IPS-20b (cell line): Measurements from ENCODE around the gene APC.
"Not testable (repeated sequence)": the region's sequence is repeated elsewhere in the genome, so short reads cannot be mapped to it uniquely, and the experiment has no call there.

Experiments used
- H3K27ac ChIP-seq: one replicate; pipeline ENCODE4 v1.5.1; 2013; ENCODE audit warnings: low read length
- H3K27me3 ChIP-seq: 2 replicates; pipeline ENCODE4 v1.6.1; 2013; ENCODE audit warnings: mild to moderate bottlenecking, low read length, inconsistent platforms; ENCODE audit not compliant: insufficient read depth
- H3K36me3 ChIP-seq: 2 replicates; pipeline ENCODE4 v1.6.1; 2013; ENCODE audit warnings: low read depth, mild to moderate bottlenecking, inconsistent platforms, low read length, moderate library complexity; ENCODE audit not compliant: insufficient read depth
- H3K4me1 ChIP-seq: 2 replicates; pipeline ENCODE4 v1.6.1; 2013; ENCODE audit warnings: mild to moderate bottlenecking, control low read depth, inconsistent platforms, low read length, moderate library complexity; ENCODE audit not compliant: insufficient read depth
- H3K4me3 ChIP-seq: 2 replicates; pipeline ENCODE4 v1.5.1; 2013; ENCODE audit warnings: mild to moderate bottlenecking, low read length, inconsistent platforms
- H3K9ac ChIP-seq: 2 replicates; pipeline ENCODE4 v1.6.1; 2013; ENCODE audit warnings: low read depth, mild to moderate bottlenecking, inconsistent platforms, low read length, moderate library complexity
- H3K9me3 ChIP-seq: 2 replicates; pipeline ENCODE4 v1.6.1; 2013; ENCODE audit warnings: mild to moderate bottlenecking, low read depth, low read length, inconsistent platforms; ENCODE audit not compliant: insufficient read depth

APC gene

DNA sequence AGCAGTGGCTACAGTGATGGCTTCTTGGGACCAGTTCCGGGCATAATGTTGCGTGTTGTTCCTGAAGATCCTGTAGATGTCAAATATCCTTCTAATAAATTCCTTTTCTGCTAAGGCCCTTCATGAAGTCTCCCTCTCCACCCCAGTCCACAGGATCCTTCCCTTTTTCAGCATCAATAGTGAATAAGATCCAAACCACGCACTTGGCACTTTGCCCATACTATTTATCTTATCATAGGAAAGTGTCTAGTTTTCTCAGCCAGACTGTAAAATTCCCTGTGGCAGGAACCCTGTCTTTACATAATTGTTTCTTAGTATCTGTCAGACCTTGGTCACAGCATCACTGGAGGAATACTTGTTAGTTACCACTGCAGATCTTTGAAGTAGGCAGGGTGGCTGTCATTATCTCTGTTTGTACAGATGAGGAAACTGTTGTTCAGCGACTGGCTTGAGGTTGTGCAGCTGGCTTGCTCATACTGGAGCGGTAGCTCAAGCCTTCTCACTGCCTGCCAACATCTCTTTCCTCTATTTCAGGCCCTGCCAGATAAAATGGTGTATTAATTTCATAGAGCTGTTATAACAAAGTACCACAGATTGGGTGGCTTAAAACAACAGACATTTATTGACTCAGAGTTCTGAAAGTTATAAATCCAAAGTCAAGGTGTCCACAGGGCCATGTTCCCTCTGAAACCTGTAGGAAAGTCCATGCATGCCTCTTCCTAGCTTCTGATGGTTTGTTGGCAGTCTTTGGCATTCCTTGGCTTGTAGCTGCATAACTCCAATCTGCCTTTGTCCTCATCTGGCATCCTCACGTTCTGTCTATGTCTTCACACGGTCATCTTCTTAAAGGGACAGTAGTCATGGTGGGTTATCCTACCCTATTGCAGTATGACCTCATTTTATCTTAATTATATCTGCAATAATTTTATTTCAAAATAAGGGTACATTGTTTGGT is 33.5 kb upstream of the APC start:
- Histone ChIP-seq H3K36me3 (no peaks in the 10 kb centered on the region), H3K4me3 (no peak overlapping the region), H3K9me3 (no peaks in the 10 kb centered on the region), H3K9ac (no peak overlapping the region), H3K27ac (no peak overlapping the region), H3K27me3 (no peaks in the 10 kb centered on the region), H3K4me1 (peaks cover 10% of the 10 kb centered on the region; the same call in 1 of the 2 replicates)

DNA sequence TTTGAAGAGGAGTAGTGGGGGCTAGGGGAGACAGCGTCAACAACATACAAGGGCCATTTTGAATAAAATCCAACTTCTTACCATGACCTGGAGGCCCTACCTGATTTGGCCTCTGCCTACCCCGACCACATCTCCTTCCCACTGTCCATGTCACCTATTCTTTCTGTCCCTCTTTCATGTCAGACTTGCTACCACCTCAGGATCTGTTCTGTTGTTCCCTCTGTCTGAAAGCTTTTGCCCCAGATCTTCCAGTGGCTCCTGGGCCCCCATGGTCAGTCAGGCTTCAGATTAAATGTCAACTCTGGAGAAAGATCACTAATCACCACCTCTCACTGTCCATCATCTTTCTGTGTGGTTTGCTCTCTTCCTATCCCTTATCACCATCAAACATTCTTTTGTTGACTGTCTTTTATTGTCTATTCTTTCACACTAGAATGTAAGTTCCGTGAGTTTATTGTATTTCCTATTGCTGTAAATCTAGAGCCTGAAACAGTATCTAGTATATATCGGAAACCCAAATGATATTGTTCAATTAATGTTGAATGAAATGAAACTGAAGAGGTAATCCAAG is 31.2 kb upstream of the APC start:
- Histone ChIP-seq H3K4me3 (no peak overlapping the region), H3K9ac (no peak overlapping the region; the same call in 1 of the 2 replicates), H3K9me3 (no peaks in the 10 kb centered on the region), H3K27me3 (no peaks in the 10 kb centered on the region), H3K27ac (no peak overlapping the region), H3K36me3 (no peaks in the 10 kb centered on the region), H3K4me1 (peaks cover 11% of the 10 kb centered on the region; the same call in 1 of the 2 replicates)

DNA sequence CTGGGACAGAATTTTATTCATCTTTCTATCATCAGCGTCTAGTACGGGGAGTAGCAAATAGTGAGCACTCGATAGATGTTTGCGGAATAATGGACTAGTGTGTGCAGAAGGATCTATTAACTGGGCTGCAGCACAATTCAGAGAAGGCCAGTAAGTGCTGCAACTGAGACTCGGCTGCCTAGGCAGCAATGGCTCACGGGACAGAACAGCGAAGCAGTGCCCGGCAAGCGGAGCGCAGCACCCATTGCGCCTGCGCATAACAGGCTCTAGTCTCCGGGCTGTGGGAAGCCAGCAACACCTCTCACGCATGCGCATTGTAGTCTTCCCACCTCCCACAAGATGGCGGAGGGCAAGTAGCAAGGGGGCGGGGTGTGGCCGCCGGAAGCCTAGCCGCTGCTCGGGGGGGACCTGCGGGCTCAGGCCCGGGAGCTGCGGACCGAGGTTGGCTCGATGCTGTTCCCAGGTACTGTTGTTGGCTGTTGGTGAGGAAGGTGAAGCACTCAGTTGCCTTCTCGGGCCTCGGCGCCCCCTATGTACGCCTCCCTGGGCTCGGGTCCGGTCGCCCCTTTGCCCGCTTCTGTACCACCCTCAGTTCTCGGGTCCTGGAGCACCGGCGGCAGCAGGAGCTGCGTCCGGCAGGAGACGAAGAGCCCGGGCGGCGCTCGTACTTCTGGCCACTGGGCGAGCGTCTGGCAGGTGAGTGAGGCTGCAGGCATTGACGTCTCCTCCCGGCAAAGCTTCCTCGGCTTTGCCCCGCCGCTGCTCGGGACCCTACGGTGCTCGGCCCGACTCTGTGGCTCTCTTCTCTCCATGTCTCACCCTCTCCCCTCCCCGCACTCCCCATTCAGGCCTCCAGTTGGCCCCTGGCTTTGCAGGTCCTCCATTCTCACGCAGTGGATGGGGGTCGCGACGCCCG is 30.2 kb upstream of the APC start:
- Histone ChIP-seq H3K27ac (peak overlapping the region; percentile 88), H3K36me3 (no peaks in the 10 kb centered on the region), H3K4me3 (peak overlapping the region; percentile 98), H3K4me1 (peaks cover 11% of the 10 kb centered on the region; the same call in 1 of the 2 replicates), H3K9ac (peak overlapping the region; percentile 92), H3K27me3 (no peaks in the 10 kb centered on the region), H3K9me3 (no peaks in the 10 kb centered on the region)

DNA sequence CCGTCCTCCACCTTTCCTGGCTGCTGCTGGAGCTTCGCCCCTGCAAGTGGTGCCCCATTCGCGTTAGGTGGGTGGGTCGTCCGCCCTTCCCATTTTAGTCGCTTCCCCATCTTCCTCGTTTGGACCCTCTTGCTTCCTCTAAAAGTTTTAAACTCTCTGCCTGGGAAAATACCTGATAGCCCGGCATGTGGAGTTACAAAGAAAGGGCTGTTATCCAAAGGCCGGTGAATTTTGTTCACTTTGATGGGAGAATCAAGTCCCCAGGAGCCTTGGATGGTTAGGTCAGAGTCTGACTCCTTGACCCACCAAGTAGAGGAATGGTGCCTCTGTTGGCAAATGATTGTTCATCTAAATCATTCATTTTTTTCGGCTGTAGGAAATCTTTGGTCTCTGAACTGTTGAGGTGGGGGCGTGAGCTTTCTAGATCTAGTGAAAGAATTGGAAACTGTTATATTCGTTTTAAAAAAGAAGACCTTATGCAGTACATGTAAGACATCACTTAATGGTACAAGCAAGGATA is 29.5 kb upstream of the APC start:
- H3K4me3 ChIP-seq = peak overlapping the region; percentile 98
- H3K27me3 ChIP-seq = no peaks in the 10 kb centered on the region
- no peaks in the 10 kb centered on the region for H3K9me3 ChIP-seq
- peaks cover 11% of the 10 kb centered on the region; the same call in 1 of the 2 replicates for H3K4me1 ChIP-seq
- H3K36me3 ChIP-seq = no peaks in the 10 kb centered on the region
- peak overlapping the region; percentile 92 for H3K9ac ChIP-seq
- peak overlapping the region; percentile 88 for H3K27ac ChIP-seq

DNA sequence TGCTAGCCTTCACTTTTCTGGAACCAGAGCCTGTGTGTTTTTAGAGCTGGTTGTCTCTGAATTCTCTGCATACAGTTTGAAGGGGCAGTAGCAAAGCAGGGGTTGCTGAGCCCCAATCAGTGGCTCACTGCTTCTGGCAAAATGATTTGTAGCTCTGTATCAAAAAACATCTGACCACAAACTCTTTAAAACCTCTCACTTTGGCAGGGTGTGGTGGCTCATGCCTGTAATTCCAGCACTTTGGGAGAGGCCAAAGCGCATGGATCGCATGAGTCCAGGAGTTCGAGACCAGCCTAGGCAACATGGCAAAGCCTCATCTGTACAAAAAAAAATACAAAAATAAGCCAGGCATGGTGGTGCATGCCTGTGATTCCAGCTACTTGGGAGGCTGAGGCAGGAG is 28.3 kb upstream of the APC start:
- Histone ChIP-seq H3K4me3 (peak overlapping the region; percentile 98; the same call in 1 of the 2 replicates), H3K9me3 (no peaks in the 10 kb centered on the region)

DNA sequence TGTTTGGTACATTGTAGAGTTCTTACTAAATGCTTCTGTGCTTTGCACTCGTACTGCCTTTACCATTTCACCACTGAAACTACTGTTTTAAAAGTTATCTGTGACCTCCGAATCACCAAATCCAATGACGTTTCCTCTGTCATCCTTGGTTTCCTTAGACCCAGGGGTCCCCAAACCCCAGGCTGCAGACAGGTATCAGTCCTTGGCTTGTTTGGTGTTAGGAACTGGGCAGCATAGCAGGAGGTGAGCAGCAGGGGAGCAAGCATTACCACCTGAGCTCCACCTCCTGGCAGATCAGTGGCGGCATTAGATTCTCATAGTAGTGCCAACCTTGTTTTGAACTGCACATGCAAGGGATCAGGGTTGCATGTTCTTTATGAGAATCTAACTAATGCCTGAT is 26.8 kb upstream of the APC start:
- Histone ChIP-seq H3K27me3 (no peaks in the 10 kb centered on the region), H3K27ac (no peak overlapping the region), H3K4me1 (peaks cover 11% of the 10 kb centered on the region; the same call in 1 of the 2 replicates), H3K4me3 (no peak overlapping the region), H3K9me3 (no peaks in the 10 kb centered on the region), H3K9ac (no peak overlapping the region), H3K36me3 (no peaks in the 10 kb centered on the region)

More for the DNA sequence above, 28.3 kb upstream of the APC start:
- Histone ChIP-seq H3K27ac (no peak overlapping the region), H3K9ac (peak overlapping the region; percentile 92; the same call in 1 of the 2 replicates), H3K27me3 (no peaks in the 10 kb centered on the region), H3K36me3 (no peaks in the 10 kb centered on the region), H3K4me1 (peaks cover 11% of the 10 kb centered on the region; the same call in 1 of the 2 replicates)

DNA sequence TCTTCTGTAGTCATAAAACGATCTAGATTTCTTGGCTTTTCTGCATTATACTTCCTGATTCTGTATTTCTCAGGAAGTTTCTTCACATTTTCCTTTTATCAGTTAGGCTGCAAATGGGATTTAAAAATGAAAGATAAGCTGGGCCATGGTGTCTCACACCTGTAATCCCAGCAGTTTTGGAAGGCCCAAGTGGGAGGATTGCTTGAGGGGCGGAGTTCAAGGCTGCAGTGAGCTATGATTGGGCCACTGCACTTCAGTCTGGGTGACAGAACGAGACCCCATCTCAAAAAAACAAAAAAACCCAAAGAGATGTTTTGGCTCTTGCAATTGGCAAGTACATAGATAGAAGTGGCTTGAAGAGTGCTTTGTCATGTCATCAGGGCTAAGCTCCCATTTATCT is 26.2 kb upstream of the APC start:
- Histone ChIP-seq H3K9ac (no peak overlapping the region), H3K4me1 (peaks cover 11% of the 10 kb centered on the region; the same call in 1 of the 2 replicates), H3K27ac (no peak overlapping the region), H3K27me3 (no peaks in the 10 kb centered on the region), H3K36me3 (no peaks in the 10 kb centered on the region), H3K4me3 (no peak overlapping the region), H3K9me3 (no peaks in the 10 kb centered on the region)

DNA sequence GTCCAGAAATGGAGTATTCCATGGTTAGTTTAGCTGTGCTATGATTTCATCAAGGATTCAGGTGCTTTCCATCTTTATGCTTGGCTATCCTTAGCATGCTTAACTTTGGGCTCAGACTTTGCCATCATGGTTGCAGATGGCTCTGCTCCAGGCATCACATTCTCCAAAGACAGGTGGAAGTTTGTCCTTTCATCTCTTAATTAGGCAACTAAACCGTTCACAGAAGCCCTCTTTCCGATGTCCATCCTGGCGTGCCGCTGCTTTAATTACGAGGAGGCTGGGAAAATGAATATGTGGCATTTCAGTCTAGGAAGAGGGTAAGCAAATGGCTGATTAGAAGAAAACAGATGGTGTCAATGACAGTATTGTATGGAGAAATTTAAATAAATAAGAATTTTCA is 24.5 kb upstream of the APC start:
- H3K36me3 ChIP-seq = no peaks in the 10 kb centered on the region
- no peaks in the 10 kb centered on the region for H3K27me3 ChIP-seq

DNA sequence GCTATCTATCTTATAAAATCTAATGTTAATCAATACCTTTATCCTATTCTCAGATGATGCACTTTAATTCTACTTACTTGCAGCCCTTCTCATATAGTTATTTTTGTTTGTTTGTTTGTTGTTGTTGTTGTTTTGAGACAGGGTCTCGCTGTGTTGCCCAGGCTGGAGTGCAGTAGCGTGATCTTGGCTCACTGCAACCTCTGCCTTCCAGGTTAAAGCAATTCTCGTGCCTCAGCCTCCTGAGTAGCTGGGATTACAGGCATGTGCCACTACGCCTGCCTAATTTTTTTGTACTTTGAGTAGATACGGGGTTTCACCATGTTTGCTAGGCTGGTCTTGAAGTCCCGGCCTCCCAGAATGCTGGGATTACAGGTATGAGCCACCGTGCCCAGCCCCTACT is 20.8 kb upstream of the APC start:
- H3K36me3 ChIP-seq, H3K9ac ChIP-seq, H3K27me3 ChIP-seq, H3K27ac ChIP-seq, H3K4me3 ChIP-seq, H3K9me3 ChIP-seq: not testable (repeated sequence)
- H3K4me1 ChIP-seq = peaks cover 17% of the 10 kb centered on the region; the same call in 1 of the 2 replicates

More for the DNA sequence above, 24.5 kb upstream of the APC start:
- no peak overlapping the region for H3K9ac ChIP-seq
- H3K4me3 ChIP-seq = no peak overlapping the region
- peaks cover 18% of the 10 kb centered on the region; the same call in 1 of the 2 replicates for H3K4me1 ChIP-seq
- no peak overlapping the region for H3K27ac ChIP-seq
- H3K9me3 ChIP-seq = no peaks in the 10 kb centered on the region

DNA sequence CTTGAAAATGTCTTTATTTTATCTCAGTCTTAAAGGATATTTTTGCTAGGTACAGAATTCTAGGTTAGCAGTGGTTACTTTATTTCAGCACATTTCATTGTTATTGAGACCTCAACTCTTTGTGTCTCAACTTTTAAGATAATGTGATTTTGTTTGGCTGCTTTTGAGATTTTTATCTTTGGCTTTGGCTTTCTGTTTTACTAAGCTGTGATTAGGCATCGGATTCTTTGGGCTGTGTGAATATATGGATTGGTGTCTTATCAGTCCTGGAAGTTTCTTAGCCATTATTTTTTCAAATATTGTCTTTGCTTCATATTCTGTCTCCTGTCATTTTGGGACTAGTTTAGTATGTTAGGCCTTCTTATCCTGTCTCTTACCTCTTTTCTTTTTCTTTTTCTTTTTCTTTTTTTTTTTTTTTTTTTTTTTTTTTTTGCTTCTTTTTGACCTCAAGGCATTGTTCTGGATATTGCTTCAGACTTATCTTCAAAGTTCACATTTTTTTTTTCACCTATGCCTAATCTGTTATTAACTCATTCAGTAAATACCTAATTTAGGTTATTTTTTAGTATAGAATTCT is 20.1 kb upstream of the APC start:
- H3K9me3 ChIP-seq = no peaks in the 10 kb centered on the region
- H3K4me1 ChIP-seq = peaks cover 17% of the 10 kb centered on the region; the same call in 1 of the 2 replicates
- no peaks in the 10 kb centered on the region for H3K36me3 ChIP-seq
- no peak overlapping the region for H3K27ac ChIP-seq
- H3K27me3 ChIP-seq = no peaks in the 10 kb centered on the region
- no peak overlapping the region for H3K4me3 ChIP-seq
- no peak overlapping the region for H3K9ac ChIP-seq

DNA sequence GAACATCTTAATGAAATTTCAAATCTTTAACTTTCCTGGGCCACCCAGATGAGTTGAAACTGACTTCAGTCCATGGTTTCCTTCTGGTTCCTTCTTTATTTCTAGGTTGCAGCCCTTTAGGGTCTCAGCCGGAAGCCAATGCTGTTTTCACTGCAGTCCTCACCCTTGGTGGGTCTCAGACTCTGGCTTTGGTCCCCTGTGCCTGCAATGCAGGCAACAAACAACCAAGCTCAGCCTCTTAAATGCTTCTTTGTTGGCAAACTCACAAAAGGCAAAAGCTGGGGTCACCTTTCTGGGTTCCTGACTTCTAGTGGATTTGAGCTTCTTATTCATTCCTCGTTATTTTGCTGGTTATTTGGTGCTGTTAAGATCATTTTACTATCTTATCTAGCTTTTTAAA is 19.3 kb upstream of the APC start:
- Histone ChIP-seq H3K9ac (no peak overlapping the region; the same call in 1 of the 2 replicates), H3K4me3 (no peak overlapping the region), H3K27ac (no peak overlapping the region), H3K4me1 (peaks cover 17% of the 10 kb centered on the region; the same call in 1 of the 2 replicates), H3K36me3 (no peaks in the 10 kb centered on the region), H3K27me3 (no peaks in the 10 kb centered on the region), H3K9me3 (no peaks in the 10 kb centered on the region)
